GM21737 (cell line): ENCODE results near the gene TRAPPC3.

Experiments used
- ATAC-seq: cut with Tn5 transposase; IDR thresholded peaks from one replicate; pipeline ENCODE4 v1.9.1; 2021; ENCODE audit warnings: mild to moderate bottlenecking, moderate library complexity; ENCODE audit not compliant: unreplicated experiment

The TRAPPC3 gene

GRCh38 chr1:36087233-36088123 lies 61.8 kb downstream of the TRAPPC3 start:
- no peak for ATAC-seq
